Esophagus muscularis mucosa (tissue), 4 donors: Measurements from ENCODE around the gene LMO7. TPM values are rescaled to one million over a fixed set of nuclear protein-coding genes. Genes with fewer than 3 reads are reported as not detected.
"Not testable (repeated sequence)": the region's sequence is repeated elsewhere in the genome, so short reads cannot be mapped to it uniquely, and the experiment has no call there.

Experiments used
- DNase-seq: peaks from one replicate; pipeline ENCODE4 v3.0.0-alpha.2; 2017; ENCODE audit errors: extremely low spot score
- H3K27ac ChIP-seq, 4 donors: fragments of 200-600 bp; sonication (generic); replicated peaks in 1 of 4; 1 replicate in 3 of 4; 2 replicates in 1 of 4; pipeline ENCODE4 v1.5.1; 2016 to 2019; ENCODE audit warnings: mild to moderate bottlenecking in 1 of 4
- H3K27me3 ChIP-seq, 4 donors: fragments of 200-600 bp; sonication (generic); one replicate each; pipeline versions ENCODE4 v1.5.1 to v1.6.0; 2016 to 2019
- H3K36me3 ChIP-seq, 4 donors: fragments of 200-600 bp; sonication (generic); one replicate each; pipeline ENCODE4 v1.5.1; 2016 to 2019
- H3K4me1 ChIP-seq, 4 donors: fragments of 200-600 bp; sonication (generic); one replicate each; pipeline ENCODE4 v1.5.1; 2016 to 2019
- H3K4me3 ChIP-seq, 4 donors: fragments of 200-600 bp; sonication (generic); 1 replicate in 2 of 4; 2 replicates in 2 of 4; pipeline ENCODE4 v1.5.1; 2016 to 2019; ENCODE audit warnings: mild to moderate bottlenecking in 4 of 4, moderate library complexity in 1 of 4
- H3K9me3 ChIP-seq, 4 donors: fragments of 200-600 bp; sonication (generic); 1 replicate in 3 of 4; 2 replicates in 1 of 4; pipeline ENCODE4 v1.5.1; 2016 to 2019
- EP300 ChIP-seq: sonication (generic); formaldehyde crosslinking; IDR thresholded peaks from one replicate; pipeline ENCODE4 v1.6.1; 2017; ENCODE audit warnings: antibody characterized with exemption
- POLR2A ChIP-seq: fragments of 450-650 bp; IDR thresholded peaks from one replicate; pipeline ENCODE4 v1.6.1; 2017; ENCODE audit warnings: antibody characterized with exemption, moderate library complexity, mild to moderate bottlenecking, low read depth
- POLR2AphosphoS5 ChIP-seq, 2 donors: sonication (generic); formaldehyde crosslinking; IDR thresholded peaks; one replicate each; pipeline ENCODE4 v1.6.1; 2017; ENCODE audit warnings: antibody characterized with exemption in 2 of 2
- WGBS: methylation state at CpG from one replicate; pipeline ENCODE4 v1.1.5; 2018; 5-methylcytosine and 5-hydroxymethylcytosine counted together
- intact Hi-C: fragments of 100-400 bp; cut with DNase I; formaldehyde crosslinking; loops from one replicate; pipeline ENCODE4 v1.15.1; 2023
- total RNA-seq, 4 donors: library from RNA; depleted of rRNA; stranded (reverse); fragments of >200 nt; gene quantifications; one replicate each; pipeline versions ENCODE4 v1.1.0 to v1.2.1, GENCODE V29; 2016
- TF ChIP-seq, protein P1 (sequence below), 3 experiments: fragments of 200-600 bp in 2 of 3; fragments of 450-650 bp in 1 of 3; sonication (generic) in 2 of 3; IDR thresholded peaks; one replicate each; pipeline ENCODE4 v1.5.1; 2017 to 2019; ENCODE audit warnings: antibody characterized with exemption in 3 of 3, mild to moderate bottlenecking in 2 of 3, moderate library complexity in 1 of 3

Gene LMO7
- total RNA-seq, 4 donors from 2014 or later = 11.4 to 17.8 (median 14.7) TPM

GRCh38 chr13:75721307-75721706, 85.2 kb downstream of the LMO7 start:
- no peaks in the 10 kb centered on the region for H3K27me3 ChIP-seq
- 98% methylated on average over 2 of the region's 2 CpGs for WGBS
- H3K4me1 ChIP-seq = peaks cover 0 to 13% (median 2%) of the 10 kb centered on the region in 4 donors
- no peak for DNase-seq
- no peaks in the 10 kb centered on the region for H3K36me3 ChIP-seq
- H3K9me3 ChIP-seq = no peaks in the 10 kb centered on the region
- no peak overlapping the region for H3K4me3 ChIP-seq
- intact Hi-C loops = no loop called here
- H3K27ac ChIP-seq = no peak overlapping the region
- TF ChIP-seq EP300 (no peak), POLR2A (no peak), POLR2AphosphoS5 (IDR thresholded peaks at IDR 0.05) (no peak)
- TF ChIP-seq, protein P1, sequence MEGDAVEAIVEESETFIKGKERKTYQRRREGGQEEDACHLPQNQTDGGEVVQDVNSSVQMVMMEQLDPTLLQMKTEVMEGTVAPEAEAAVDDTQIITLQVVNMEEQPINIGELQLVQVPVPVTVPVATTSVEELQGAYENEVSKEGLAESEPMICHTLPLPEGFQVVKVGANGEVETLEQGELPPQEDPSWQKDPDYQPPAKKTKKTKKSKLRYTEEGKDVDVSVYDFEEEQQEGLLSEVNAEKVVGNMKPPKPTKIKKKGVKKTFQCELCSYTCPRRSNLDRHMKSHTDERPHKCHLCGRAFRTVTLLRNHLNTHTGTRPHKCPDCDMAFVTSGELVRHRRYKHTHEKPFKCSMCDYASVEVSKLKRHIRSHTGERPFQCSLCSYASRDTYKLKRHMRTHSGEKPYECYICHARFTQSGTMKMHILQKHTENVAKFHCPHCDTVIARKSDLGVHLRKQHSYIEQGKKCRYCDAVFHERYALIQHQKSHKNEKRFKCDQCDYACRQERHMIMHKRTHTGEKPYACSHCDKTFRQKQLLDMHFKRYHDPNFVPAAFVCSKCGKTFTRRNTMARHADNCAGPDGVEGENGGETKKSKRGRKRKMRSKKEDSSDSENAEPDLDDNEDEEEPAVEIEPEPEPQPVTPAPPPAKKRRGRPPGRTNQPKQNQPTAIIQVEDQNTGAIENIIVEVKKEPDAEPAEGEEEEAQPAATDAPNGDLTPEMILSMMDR (IDR thresholded peaks at IDR 0.05) = no peak

DNA sequence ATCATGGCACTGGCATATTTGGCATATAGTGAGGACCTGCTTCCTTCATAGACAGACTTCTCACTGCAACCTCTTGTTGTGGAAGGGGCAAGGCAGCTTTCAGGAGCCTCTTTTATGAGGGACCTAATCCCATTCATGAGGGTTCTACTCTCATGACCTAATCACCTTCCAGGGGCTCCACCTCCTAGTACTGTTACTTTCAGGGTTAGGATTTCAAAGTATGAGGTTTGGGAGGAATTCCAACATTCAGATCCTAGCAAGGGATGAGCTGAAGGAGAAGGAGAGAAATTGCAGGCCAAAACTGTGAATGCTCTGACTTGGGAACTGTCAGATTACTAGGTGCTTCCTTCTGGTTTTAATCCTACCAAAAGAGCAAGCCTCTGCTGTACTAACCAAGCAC, 87.8 kb downstream of the LMO7 start:
- intact Hi-C loops = no loop called here
- no peaks in the 10 kb centered on the region for H3K9me3 ChIP-seq
- no peaks in the 10 kb centered on the region for H3K36me3 ChIP-seq
- no peaks in the 10 kb centered on the region for H3K27me3 ChIP-seq
- H3K4me1 ChIP-seq = peaks cover 0 to 14% (median 2%) of the 10 kb centered on the region in 4 donors
- no peak for TF ChIP-seq POLR2AphosphoS5 (IDR thresholded peaks at IDR 0.05)
- TF ChIP-seq, protein P1 (IDR thresholded peaks at IDR 0.05) = no peak
- no peak for TF ChIP-seq POLR2A
- no peak for TF ChIP-seq EP300
- no peak overlapping the region for H3K4me3 ChIP-seq
- no peak for DNase-seq
- H3K27ac ChIP-seq = no peak overlapping the region

DNA sequence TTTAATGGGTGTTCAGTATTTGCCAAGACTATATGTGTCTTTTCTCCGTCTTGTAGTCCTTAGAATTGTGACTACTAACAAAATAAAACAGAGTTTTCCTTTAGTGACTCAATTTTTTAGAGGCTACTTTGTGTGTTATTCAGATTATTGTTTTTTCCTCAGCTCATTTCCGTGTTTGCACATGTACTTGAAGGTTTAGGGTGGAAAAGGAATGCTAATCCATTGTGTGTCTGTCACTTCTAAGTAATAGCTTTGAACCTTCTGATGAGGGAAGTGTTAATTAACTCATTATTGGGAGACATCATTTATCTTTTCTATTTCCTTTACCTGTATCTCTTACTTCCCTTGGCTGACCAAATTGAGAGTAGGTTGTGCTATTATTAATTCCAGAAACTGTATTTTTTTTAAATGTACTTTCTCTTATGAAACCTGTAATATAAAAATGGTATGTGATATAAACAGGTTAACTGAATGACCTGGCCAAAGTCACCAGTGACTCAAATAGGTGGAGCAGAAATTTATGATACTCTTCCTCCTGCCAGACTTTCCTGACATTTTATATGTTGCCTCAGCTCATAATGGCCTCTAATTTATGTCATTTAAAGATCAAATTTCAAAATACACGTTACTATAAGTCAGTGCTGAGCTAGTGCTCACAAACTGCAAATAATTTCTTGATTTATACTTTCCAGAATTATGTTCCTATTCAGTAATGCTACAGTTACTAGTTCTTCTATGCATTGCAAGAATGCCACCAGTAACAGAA, 88.8 kb downstream of the LMO7 start:
- Histone ChIP-seq H3K27me3 (no peaks in the 10 kb centered on the region), H3K4me1 (peaks cover 0 to 14% (median 2%) of the 10 kb centered on the region in 4 donors), H3K4me3 (no peak overlapping the region), H3K9me3 (no peaks in the 10 kb centered on the region), H3K36me3 (no peaks in the 10 kb centered on the region), H3K27ac (no peak overlapping the region)
- WGBS = 71% methylated on average over 3 of the region's 3 CpGs
- intact Hi-C loops = no loop called here
- TF ChIP-seq EP300 (no peak), POLR2AphosphoS5 (IDR thresholded peaks at IDR 0.05) (no peak), POLR2A (no peak)
- TF ChIP-seq, protein P1 (IDR thresholded peaks at IDR 0.05) = no peak
- no peak for DNase-seq

DNA sequence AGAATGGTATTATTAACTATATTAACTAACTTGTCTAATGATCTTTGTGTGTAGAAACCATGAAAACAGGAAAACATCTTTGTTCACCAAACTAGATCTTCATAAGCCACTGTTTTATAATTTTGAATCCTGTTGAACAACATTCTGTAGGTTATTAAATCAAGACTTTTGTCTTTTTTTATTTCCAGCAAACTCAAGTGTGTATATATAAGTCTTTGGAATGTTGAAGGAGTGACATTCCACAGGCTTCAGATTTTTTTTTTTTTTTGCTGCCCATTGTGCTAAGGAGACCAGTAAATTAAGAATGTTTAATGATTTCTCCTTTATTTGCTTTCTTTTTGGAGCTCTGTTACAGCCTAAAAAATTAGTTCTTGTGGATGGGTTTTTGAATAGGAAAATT, 89.6 kb downstream of the LMO7 start:
- DNase-seq = no peak
- Histone ChIP-seq H3K27ac (no peak overlapping the region), H3K4me1 (peaks cover 0 to 14% (median 2%) of the 10 kb centered on the region in 4 donors), H3K9me3 (no peaks in the 10 kb centered on the region), H3K36me3 (no peaks in the 10 kb centered on the region), H3K27me3 (no peaks in the 10 kb centered on the region), H3K4me3 (no peak overlapping the region)
- TF ChIP-seq, protein P1 (IDR thresholded peaks at IDR 0.05) = no peak
- TF ChIP-seq POLR2A = no peak
- no peak for TF ChIP-seq EP300
- no peak for TF ChIP-seq POLR2AphosphoS5 (IDR thresholded peaks at IDR 0.05)
- intact Hi-C loops = no loop called here

DNA sequence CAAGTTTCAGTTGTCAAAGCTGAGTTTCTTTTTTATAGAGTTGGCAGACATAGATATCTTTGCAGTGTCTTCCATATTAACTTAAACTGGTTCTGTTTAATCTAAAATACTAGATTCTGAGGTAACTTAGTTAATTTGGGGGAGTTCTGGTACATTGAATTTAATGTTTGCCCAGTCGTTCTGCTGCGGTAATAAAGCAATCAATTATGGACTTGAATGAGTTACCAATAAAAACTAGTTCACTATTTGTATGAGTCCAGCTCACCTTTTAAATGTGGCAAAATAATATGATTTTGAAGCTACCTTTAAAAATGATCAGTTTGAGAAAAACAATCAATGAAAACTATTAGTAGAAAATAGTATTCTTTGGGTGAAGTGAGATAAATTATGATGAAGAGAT, 90.2 kb downstream of the LMO7 start:
- no peak overlapping the region for H3K27ac ChIP-seq
- no peak overlapping the region for H3K4me3 ChIP-seq
- intact Hi-C loops = no loop called here
- H3K27me3 ChIP-seq = no peaks in the 10 kb centered on the region
- no peaks in the 10 kb centered on the region for H3K36me3 ChIP-seq
- H3K4me1 ChIP-seq = peaks cover 0 to 14% (median 2%) of the 10 kb centered on the region in 4 donors
- H3K9me3 ChIP-seq = no peaks in the 10 kb centered on the region
- WGBS = 94% methylated on average over 2 of the region's 2 CpGs
- TF ChIP-seq POLR2A = no peak
- TF ChIP-seq, protein P1 (IDR thresholded peaks at IDR 0.05) = no peak
- TF ChIP-seq POLR2AphosphoS5 (IDR thresholded peaks at IDR 0.05) = no peak
- no peak for TF ChIP-seq EP300
- DNase-seq = no peak

DNA sequence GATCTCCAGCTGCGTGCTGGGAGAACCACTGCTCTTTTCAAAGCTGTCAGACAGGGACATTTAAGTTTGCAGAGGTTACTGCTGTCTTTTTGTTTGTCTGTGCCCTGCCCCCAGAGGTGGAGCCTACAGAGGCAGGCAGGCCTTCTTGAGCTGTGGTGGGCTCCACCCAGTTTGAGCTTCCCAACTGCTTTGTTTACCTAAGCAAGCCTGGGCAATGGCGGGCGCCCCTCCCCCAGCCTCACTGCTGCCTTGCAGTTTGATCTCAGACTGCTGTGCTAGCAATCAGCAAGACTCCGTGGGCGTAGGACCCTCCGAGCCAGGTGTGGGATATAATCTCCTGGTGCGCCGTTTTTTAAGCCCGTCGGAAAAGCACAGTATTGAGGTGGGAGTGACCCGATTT, 97.0 kb downstream of the LMO7 start:
- H3K4me3 ChIP-seq, H3K27ac ChIP-seq, intact Hi-C loops, H3K27me3 ChIP-seq, DNase-seq, H3K4me1 ChIP-seq, H3K36me3 ChIP-seq, H3K9me3 ChIP-seq: not testable (repeated sequence)
- 100% methylated on average over 3 of the region's 11 CpGs for WGBS
